GM19035 (cell line): ENCODE results near the gene SPACA6.
"Not testable (repeated sequence)": the region's sequence is repeated elsewhere in the genome, so short reads cannot be mapped to it uniquely, and the experiment has no call there.

Source experiments
- ATAC-seq: cut with Tn5 transposase; IDR thresholded peaks from one replicate; pipeline ENCODE4 v1.9.1; 2021; ENCODE audit not compliant: unreplicated experiment

Gene SPACA6

GRCh38 chr19:51693260-51693659 lies at the start of gene SPACA6:
Gene SPACA6, plus strand, starts transcription at chr19:51693330. Its CDS starts 197 bp downstream, at chr19:51693527.
- ATAC-seq, result no peak

GRCh38 chr19:51644636-51645271 lies 48.4 kb upstream of the SPACA6 start:
- ATAC-seq, result no peak

GRCh38 chr19:51646730-51647129 lies 46.4 kb upstream of the SPACA6 start, which contains the start of gene SIGLEC14:
Gene SIGLEC14, minus strand, starts transcription at chr19:51646825. Its CDS starts 66 bp downstream, at chr19:51646759.
- not testable (repeated sequence) for ATAC-seq

GRCh38 chr19:51647318-51647717 lies 45.8 kb upstream of the SPACA6 start:
- no peak for ATAC-seq

GRCh38 chr19:51651216-51651846 lies 41.8 kb upstream of the SPACA6 start:
- no peak for ATAC-seq

GRCh38 chr19:51652266-51652665 lies 40.9 kb upstream of the SPACA6 start:
- no peak for ATAC-seq

GRCh38 chr19:51653162-51653561 lies 40.0 kb upstream of the SPACA6 start:
- no peak for ATAC-seq

GRCh38 chr19:51654783-51655182 lies 38.3 kb upstream of the SPACA6 start:
- no peak for ATAC-seq

- ATAC-seq, result no peak
Measured at GRCh38 chr19:51660975-51661600, 32.0 kb upstream of the SPACA6 start.

- no peak for ATAC-seq
Measured at GRCh38 chr19:51663650-51664049, 29.5 kb upstream of the SPACA6 start.

- ATAC-seq, result no peak
Measured at GRCh38 chr19:51664131-51664530, 29.0 kb upstream of the SPACA6 start.

- ATAC-seq, result no peak
Measured at GRCh38 chr19:51664997-51665396, 28.1 kb upstream of the SPACA6 start.

GRCh38 chr19:51668216-51668615 lies 24.9 kb upstream of the SPACA6 start:
- no peak for ATAC-seq

- ATAC-seq, result not testable (repeated sequence)
Measured at GRCh38 chr19:51675911-51676565, 17.1 kb upstream of the SPACA6 start.

GRCh38 chr19:51676566-51677083 lies 16.5 kb upstream of the SPACA6 start:
- no peak for ATAC-seq

- ATAC-seq, result no peak
Measured at GRCh38 chr19:51680474-51680873, 12.7 kb upstream of the SPACA6 start.

- ATAC-seq, result no peak
Measured at GRCh38 chr19:51681286-51681941, 11.7 kb upstream of the SPACA6 start.

GRCh38 chr19:51686171-51686570 lies 7.0 kb upstream of the SPACA6 start:
- ATAC-seq, result no peak

GRCh38 chr19:51687791-51688670 lies 5.1 kb upstream of the SPACA6 start:
- ATAC-seq, result no peak
